HG03460 (cell line): ENCODE measurements around the gene CHD2.

Experiments
- ATAC-seq: cut with Tn5 transposase; IDR thresholded peaks from one replicate; pipeline ENCODE4 v1.9.1; 2021; ENCODE audit not compliant: unreplicated experiment

The CHD2 gene

DNA sequence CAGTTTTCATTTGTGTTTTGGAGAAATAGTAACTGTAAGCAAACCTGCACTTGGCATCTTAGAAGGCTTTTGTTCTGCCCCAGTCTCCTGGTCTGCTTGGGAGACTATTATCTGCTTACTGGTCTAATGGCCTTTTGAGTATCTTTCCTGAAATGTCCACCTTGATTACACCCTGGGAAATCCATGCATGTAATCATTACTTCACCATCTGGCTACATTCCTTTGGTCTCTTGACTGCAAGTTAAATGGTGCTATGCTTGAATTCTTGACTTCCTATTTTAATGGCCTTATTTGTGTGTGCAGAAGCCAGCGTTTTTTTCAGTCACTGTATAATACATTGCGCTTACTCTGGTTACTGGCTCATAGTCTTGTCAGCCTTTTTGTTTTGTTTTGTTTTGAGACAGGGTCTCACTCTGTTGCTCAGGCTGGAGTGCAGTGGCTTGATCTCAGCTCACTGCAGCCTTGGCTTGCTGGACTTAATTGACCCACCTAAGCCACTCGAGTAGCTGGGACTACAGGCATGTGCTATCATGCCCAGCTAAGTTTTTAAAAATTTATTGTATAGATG, 30.0 kb downstream of the CHD2 start:
- no peak for ATAC-seq

DNA sequence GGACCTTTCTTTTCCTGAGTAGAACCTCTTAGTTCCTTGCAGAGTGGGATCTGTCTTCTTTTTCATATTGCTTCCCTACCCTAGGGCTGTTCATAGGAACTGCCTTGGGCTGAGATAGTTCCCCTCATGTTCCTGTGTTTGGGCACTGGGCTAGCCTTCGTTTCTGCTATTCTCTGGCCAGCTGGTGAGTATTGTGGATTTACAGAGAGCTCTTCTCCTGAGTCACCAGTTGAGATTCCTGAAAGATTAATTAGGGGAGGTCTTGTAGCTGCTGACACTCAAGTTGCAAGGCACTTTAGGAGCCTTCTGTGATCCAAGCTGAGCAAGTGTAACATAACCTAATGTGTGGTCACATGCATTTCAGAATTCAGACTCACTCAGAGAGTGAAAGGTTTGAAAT, 30.7 kb downstream of the CHD2 start:
- no peak for ATAC-seq

DNA sequence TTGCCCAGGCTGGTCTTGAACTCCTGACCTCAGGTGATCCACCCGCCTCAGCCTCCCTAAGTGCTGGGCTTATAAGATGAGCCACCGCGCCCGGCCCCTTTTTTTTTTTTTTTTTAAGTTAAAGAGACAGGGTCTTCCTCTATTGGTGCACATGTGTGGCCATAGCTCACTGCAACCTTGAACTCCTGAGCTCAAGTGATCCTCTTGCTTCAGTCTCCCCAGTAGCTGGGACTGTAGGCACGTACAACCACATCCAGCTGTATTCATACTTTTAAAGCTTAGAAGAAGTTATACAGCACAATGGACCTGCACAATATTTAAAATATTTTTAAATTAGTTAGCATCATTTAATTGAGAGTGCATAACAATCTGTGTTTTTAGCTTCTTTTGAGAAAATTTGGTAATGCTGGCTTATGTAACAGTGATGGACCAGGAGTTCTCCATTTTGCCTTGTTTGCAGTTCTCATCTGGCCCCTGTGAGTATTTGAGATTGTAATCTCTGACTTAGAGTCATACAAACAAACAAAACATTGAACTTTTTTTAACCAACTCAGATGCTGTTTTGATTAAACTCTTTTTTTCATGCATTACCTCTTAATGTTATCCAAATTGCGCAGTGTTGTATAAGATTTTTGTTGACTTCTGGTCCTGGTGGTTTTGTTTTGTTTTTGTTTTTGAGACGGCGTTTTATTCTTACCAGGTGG, 33.0 kb downstream of the CHD2 start:
- no peak for ATAC-seq

DNA sequence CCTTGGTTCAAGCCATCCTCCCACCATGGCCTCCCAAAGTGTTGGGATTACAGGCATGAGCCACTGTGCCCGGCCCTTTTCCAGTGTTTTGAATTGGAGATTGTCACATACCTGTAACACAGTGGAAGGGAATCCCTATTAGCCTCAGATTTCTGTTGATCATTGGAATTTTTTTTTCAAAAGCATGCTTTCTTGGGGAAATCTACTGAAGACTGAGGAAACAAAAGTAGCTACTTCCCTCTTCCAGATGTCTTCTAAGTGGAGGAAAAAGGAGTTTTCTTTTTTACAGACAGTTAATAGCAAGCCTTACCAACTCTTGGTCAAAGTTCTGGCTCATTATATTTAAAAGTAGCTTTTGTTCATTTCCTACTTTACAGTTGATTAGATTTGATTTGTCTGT, 33.7 kb downstream of the CHD2 start:
- no peak for ATAC-seq

DNA sequence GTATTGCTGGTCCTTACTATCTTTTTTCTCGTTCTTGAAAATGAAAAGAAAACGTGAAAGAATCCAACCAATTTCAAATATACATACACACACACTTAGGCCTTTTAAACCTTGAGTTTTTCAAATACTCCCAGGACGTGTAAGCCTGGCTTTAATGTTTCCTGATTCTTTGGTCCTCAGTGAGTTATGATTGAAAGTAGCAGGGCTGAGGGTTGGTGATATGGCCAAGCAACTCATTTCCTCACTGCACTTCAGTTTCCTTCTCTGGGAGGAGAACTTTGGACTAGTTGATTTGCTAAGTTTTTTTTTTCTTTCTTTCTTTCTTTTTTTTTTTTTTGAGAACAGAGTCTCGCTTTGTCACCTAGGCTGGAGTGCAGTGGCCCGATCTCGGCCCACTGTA, 34.6 kb downstream of the CHD2 start:
- ATAC-seq: no peak

DNA sequence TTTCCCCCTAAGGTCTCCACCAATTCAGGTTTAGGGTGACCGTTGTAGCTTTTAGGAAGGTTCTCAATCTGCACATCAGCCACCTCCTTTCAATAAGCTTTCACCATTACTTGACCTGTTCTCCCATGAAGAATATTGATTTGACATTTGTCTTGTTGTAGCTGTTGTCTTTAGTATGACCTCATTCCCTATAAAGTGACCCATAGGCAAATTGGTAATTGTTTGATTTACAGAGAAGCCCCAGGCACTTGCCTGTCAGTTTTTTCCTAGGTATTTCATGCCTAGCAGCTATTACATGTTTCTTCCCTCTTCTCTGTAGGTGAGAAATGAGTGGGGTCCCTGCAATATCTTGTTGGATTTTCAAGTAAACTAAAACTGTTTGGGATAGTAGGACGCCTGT, 36.0 kb downstream of the CHD2 start:
- ATAC-seq: no peak

DNA sequence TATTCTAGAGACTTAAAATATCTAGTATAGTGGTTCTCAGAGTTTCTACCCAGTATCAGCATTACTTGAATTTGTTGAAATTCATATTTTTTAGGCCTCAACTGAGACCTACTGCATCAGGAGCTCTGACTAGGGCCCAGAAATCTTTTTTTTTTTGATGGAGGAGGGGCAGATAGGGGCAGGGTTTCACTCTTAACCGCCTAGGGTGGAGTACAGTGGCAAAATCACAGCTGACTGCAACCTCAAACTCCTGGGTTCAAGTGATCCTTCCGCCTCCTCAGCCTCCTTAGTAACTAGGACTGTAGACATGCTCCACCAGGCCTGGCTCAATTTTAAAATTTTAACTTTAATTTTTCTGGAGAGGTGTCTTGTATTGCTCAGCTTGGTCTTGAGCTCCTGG, 36.6 kb downstream of the CHD2 start:
- no peak for ATAC-seq

DNA sequence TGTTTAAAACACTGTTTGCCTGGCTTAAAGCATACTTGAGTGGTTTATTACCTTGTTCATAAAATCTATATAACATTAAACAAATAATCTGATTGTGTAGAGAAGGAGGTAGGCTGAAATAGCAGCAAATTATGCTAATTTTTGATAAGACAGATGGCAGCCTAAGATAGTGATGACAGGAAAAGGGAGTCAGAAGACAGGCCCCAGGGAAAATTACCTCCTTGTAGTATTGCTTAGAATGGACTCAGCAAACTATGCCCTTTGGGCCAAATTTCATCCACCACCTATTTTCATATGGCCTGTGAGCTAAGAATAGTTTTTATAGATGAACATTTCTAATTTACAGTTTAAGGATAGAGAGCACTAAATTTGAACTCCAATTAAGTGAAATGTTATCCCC, 37.8 kb downstream of the CHD2 start:
- ATAC-seq: no peak

DNA sequence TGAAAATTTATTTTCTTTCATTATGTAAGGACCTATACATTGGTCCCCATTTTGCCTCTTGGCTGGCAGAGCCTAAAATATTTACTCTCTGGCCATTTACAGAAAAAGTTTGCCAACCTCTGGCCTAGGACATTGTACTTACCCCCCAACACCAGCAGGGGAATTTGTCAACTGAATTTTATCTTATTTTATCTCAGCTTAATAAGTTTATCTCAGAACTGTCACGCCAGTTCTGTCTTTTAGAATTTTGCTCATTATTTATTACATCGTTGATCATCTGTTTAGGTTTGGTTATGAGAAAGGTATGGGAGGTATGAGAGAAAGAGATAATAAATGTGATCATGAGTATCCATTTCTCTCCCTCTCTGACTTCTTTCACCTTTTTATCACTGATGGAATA, 38.3 kb downstream of the CHD2 start:
- ATAC-seq: no peak

DNA sequence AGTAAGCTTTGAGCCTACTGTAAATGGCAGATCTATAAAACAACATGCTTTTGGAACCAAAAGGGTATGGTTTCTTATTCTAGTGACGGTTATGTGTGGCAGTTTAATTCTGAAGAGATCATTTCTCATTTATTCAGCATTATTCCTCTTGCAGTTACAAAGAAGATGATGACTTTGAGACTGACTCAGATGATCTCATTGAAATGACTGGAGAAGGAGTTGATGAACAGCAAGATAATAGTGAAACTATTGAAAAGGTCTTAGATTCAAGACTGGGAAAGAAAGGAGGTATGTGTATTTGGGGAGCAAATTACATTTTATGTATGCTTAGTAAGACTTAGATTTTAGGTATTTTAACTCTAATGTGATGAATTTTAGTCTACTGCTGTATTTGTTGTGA, 41.5 kb downstream of the CHD2 start:
- no peak for ATAC-seq

DNA sequence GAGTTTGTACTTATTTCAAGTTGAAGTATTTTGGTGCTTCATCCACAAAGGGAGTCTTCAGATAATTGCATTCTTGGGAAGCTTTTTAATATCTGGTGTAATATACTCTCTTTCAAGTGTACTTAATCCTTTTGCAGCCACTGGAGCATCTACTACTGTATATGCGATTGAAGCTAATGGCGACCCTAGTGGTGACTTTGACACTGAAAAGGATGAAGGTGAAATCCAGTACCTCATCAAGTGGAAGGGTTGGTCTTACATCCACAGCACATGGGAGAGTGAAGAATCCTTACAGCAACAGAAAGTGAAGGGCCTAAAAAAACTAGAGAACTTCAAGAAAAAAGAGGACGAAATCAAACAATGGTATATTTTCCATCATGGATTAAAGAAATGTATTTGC, 42.6 kb downstream of the CHD2 start:
- ATAC-seq: no peak

DNA sequence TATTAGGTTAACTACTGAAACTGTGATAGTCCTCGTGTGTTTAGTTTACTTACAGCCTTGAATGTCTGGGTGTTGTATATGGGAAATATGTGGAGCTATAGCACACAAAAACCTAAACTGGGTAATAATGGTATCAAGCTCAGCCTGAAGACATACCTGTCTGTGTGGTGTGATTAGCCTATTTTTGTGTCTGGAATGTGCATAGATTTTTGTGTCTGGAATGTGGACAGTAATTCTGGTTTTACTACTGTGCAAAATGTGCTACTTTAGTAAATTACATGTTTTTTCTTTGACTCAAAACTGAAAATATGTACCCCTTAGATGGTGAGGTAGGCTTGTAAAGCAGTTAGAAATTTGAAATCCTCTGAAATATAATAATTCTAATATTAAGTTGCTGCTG, 43.5 kb downstream of the CHD2 start:
- ATAC-seq: no peak

DNA sequence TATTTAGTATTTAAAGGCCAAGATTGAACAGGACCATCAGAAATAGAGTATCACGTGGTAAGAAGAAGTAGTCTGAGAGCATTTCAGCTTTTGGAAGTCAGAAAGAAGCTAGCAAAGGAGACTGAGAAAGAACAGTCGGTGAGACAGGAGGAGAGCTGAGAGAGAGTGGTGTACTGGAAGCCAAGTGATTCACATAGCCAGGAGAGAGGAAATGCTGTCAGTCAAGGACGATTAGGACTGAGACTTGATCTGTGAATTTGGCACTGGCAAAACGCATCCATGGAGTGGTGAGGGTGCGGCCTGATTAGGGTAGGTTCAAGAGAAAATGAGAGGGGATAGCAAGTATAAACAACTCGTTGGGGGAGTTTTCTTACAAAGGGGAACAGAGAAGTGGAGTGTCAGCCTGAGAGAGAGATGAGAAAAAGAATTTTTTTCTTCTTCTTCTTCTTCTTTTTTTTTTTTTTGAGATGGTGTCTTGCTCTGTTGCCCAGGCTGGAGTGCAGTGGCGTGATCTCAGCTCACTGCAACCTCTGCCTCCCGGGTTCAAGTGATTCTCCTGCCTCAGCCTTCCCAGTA, 44.9 kb downstream of the CHD2 start:
- ATAC-seq: no peak

DNA sequence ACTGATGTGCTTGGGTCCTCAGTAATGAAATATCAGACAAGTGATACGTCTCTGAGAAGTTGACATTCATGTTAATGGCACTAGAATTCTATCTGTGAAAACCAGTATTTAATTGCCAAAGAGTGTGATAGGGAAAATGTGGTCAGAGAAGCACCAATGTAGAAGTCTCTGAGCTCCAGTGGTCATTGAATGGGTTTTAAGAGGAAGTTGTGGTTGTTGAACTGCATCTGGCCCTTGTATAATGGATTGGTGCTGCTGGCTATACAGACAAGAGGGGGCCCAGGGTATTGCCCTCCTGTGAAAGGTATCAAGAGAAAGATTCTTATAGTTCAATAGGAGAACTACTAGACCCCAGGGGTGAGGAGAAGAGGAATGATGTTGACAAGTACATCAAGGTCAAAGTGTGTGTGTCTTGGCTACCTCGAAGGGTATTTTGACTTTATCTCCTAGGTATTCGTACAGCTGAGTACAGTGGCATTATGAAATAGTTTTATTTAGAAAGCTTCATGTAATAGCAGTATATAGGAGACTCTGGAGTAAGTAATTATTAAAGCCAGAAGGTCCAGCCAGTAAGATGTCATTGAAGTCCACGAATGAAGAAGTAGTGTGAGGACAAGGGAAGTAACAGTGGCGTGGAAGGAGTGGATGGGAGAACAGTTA, 47.1 kb downstream of the CHD2 start:
- ATAC-seq: no peak

DNA sequence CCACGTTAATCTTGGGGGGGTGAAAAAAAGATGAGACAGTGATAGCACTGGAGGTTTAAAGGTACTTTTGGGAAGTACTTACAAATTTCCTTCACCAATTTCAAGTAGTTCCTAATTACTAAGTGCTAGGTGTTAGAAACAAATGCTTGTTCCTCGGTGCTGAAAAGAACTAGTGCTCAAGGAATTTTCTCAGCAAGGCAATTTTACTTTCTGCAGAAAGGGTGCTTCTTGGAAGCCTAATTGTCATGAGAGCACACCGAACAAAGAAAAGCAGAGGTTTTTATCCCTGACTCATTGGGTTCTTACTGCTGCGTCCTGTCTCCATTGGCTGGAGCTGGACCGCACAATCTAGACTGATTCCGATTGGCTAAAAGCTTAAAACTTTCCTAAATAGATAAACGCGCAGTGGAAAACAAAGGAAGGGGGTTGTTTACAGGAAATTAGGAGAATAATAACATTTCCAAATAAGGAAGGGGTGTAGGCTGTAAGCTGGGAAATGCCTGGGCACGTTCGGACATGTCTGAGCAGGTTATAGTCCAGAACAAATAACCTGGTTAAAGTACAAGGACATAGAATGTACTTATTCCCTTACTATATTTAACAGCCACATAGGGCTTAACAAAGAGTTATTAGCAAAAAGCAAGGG, 49.6 kb downstream of the CHD2 start:
- ATAC-seq: no peak

DNA sequence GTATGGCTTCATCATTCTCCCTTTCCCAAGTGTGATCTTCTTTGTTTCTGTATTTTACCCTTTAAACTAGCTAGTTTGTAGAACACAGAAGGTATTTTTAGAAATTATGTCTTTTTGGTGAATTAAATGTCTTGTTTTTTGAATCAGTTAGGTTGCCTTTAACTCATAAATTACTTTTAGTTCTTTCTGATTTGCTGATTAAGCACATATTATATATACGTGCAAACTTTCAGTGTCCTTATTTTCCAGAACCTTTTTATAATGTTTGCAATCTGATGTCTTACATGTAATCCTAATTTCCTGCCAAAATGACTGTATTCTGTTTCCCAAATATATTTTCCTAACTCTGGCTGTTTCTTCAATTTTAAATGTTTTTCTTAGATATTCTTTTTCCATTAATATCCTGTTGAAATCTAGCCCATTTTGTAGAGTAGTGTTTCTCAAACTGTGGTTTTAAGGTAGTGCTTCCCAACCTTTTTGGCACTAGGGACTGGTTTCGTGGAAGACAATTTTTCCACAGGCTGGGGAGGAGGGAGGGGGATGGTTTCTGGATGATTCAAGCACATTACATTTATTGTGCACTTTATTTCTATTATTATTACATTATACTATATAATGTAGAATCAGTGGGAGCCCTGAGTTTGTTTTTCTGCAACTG, 51.8 kb downstream of the CHD2 start:
- no peak for ATAC-seq

DNA sequence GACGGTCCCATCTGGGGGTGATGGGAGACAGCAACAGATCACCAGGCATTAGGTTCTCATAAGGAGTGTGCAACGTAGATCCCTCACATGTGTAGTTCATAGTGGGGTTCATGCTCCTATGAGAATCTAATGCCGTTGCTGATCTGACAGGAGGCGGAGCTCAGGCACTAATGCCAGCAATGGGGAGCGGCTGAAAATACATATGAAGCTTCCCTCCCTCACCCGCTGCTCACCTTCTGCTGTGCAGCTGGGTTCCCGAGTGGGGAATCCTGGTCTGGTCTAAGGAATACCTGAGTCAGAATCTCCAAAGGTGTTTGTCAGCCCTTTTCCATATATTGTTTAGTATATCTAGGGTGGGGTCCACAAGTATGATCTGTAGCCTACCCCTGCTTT, 52.3 kb downstream of the CHD2 start:
- ATAC-seq: no peak

DNA sequence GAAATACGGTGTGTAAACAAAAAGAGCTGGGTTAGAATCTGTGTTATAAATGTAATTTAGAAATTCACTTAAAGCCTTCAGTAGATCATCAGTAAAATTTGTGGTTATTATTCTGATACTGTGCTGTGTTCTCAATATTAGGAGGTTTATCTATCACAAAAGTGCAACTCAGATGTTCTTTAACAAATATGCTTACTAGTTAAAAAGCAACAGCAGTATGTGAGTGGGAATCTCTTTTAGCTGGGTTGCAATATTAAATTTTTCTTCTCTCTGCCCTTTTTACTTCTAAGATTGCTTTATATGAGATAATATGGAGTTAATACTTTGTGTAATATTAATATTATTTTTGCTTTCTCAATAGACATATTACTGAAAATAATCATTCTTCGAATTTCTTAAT, 53.4 kb downstream of the CHD2 start:
- ATAC-seq: no peak

DNA sequence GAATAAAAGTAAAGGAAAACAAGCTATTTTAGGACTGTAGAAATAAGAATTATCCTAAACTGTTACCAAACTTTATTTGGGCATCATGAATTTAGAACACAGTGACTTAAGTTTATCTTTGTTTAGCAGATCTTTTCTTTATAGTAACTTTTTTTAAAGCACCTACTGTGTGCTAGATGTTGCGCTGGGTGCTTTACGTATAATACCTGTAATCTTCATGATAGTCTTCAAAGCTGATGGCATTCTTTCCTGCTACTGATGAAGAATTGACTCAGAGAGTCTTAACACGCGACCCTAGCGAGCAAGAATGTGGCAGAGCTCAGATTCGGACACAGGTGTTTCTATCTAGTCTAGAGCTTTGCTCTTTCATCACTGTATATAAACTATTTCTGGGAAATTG, 53.9 kb downstream of the CHD2 start:
- no peak for ATAC-seq

DNA sequence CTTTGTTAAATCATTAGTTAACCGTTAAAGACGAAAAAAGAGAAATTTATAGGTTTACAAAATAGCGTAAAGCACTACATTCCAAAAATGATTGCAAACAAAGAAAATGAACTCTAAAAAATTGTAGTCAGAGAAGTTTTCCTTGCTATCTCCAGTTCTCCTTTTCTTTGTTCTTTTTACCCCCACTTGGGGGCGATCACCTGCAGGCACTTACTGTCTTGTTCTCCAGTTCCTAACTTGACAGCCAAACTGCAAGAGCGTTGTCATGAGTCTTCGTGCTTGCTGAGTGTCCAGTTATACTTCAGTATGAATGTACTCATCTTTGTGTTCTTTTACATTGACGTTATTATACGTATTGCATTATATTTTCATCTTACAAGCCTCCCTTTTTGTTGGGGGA, 54.5 kb downstream of the CHD2 start:
- ATAC-seq: no peak

DNA sequence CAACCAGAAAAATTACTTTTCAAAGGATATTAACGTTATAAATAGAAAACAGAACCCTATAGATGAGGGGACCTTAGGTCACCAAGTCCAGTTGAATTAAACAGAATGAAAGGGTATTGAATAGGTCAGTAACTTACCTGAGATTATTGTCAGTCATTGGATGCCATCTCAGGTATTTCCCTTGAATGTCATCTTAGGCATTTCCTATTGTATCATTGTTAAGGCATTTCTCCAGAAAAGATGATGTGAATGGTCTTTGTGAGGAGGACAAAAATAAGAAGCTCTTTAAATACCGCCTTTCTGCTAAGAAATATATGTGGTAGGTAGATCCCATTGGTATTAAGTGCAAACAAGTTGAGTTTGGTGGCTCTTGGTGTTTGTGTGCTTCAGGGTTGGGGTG, 55.6 kb downstream of the CHD2 start:
- ATAC-seq: no peak
